Measurements from ENCODE around the gene UNC45A.

UNC45A gene

DNA sequence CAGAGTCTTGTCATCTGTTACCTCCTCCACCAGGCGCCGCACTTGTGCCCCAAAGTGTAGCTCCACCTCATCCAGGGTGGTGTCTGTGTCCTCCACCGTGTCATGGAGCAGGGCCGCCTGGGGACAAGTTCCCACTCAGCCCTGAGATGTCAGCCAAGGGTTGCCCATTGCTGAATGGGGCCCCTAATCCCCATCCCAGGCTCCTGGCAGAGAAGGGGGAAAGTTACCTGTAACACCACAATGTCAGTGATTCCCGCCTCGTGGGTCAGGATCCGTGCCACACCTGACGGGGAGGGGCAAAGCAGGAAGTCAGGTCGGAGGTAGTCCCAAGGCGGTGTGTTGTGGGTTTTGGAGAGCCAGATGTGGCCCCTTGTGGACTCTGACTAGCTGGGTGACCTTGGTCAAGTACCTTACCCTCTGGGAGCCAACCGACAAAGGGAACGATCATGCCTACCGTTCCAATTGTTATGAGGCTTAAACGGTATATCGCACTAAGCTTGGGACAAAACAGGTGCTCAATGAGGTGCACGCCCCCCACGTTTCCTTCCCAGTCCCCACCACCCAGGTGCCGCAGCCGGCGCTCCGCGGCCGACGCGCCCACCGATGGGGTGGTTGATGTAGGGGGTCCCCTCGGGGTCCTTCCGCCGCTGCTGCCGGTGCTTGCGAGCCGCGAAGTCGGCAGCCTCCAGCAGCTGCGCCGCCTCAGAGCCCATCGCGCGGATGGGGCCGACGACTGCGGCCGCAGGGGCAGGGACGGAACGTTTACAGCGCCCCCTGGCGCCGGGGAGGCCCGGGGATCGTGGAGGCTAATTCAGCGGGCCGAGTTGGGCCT lies 3.0 kb upstream of the UNC45A start, which contains the start of gene HDDC3 (continued):
- TF ChIP-seq, protein P1, sequence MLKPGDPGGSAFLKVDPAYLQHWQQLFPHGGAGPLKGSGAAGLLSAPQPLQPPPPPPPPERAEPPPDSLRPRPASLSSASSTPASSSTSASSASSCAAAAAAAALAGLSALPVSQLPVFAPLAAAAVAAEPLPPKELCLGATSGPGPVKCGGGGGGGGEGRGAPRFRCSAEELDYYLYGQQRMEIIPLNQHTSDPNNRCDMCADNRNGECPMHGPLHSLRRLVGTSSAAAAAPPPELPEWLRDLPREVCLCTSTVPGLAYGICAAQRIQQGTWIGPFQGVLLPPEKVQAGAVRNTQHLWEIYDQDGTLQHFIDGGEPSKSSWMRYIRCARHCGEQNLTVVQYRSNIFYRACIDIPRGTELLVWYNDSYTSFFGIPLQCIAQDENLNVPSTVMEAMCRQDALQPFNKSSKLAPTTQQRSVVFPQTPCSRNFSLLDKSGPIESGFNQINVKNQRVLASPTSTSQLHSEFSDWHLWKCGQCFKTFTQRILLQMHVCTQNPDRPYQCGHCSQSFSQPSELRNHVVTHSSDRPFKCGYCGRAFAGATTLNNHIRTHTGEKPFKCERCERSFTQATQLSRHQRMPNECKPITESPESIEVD (tag by site-specific recombination; IDR thresholded peaks at IDR 0.05), result no peak
- TF ChIP-seq ZNF558 (tag by site-specific recombination; IDR thresholded peaks at IDR 0.05), result no peak
- TF ChIP-seq ZNF202 (tag by site-specific recombination; IDR thresholded peaks at IDR 0.05; ENCODE audit: borderline replicate concordance), result no peak
- TF ChIP-seq TCF7L2 (IDR thresholded peaks at IDR 0.05; ENCODE audit: borderline replicate concordance, low read depth, low read length), result no peak
- no peak for TF ChIP-seq ZFP3 (tag by site-specific recombination; IDR thresholded peaks at IDR 0.05; ENCODE audit: low read depth)
- TF ChIP-seq ZSCAN23 (tag by site-specific recombination; IDR thresholded peaks at IDR 0.05), result no peak
- peak; percentile 81 for TF ChIP-seq ZBTB48 (tag by site-specific recombination; IDR thresholded peaks at IDR 0.05)
- no peak; the same call in 1 of the 2 replicates for TF ChIP-seq YY2 (tag by site-specific recombination; IDR thresholded peaks at IDR 0.05)
- TF ChIP-seq IKZF3 (tag by site-specific recombination; IDR thresholded peaks at IDR 0.05), result no peak
- TF ChIP-seq ZNF837 (tag by site-specific recombination; IDR thresholded peaks at IDR 0.05), result no peak
- TF ChIP-seq ZNF830 (tag by site-specific recombination; IDR thresholded peaks at IDR 0.05; ENCODE audit: low read depth), result no peak
- peak; percentile 87 for TF ChIP-seq ZEB2 (tag by site-specific recombination; IDR thresholded peaks at IDR 0.05)
- 0 out of 2 replicates have a peak, but pooled peaks have one; percentile 27 for TF ChIP-seq ZNF624 (tag by site-specific recombination; IDR thresholded peaks at IDR 0.05)
- TF ChIP-seq, protein P2, sequence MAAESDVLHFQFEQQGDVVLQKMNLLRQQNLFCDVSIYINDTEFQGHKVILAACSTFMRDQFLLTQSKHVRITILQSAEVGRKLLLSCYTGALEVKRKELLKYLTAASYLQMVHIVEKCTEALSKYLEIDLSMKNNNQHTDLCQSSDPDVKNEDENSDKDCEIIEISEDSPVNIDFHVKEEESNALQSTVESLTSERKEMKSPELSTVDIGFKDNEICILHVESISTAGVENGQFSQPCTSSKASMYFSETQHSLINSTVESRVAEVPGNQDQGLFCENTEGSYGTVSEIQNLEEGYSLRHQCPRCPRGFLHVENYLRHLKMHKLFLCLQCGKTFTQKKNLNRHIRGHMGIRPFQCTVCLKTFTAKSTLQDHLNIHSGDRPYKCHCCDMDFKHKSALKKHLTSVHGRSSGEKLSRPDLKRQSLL (tag by site-specific recombination; IDR thresholded peaks at IDR 0.05), result 0 out of 2 replicates have a peak, but pooled peaks have one; percentile 55
- no peak for TF ChIP-seq ZNF174 (tag by site-specific recombination; IDR thresholded peaks at IDR 0.05)
- TF ChIP-seq KLF10 (tag by site-specific recombination; IDR thresholded peaks at IDR 0.05), result no peak
- TF ChIP-seq, protein P3, sequence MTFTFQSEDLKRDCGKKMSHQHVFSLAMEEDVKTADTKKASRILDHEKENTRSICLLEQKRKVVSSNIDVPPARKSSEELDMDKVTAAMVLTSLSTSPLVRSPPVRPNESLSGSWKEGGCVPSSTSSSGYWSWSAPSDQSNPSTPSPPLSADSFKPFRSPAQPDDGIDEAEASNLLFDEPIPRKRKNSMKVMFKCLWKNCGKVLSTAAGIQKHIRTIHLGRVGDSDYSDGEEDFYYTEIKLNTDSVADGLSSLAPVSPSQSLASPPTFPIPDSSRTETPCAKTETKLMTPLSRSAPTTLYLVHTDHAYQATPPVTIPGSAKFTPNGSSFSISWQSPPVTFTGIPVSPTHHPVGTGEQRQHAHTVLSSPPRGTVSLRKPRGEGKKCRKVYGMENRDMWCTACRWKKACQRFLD (tag by site-specific recombination; IDR thresholded peaks at IDR 0.05), result no peak
- TF ChIP-seq ZNF341 (tag by site-specific recombination; IDR thresholded peaks at IDR 0.05; ENCODE audit: low read depth), result 0 out of 2 replicates have a peak, but pooled peaks have one; percentile 10
- no peak for TF ChIP-seq ZNF514 (tag by site-specific recombination; IDR thresholded peaks at IDR 0.05)
- no peak for TF ChIP-seq ZNF645 (tag by site-specific recombination; IDR thresholded peaks at IDR 0.05)
- TF ChIP-seq ZNF48 (tag by site-specific recombination; IDR thresholded peaks at IDR 0.05), result no peak
- no peak for TF ChIP-seq ZNF639 (tag by site-specific recombination; IDR thresholded peaks at IDR 0.05)
- TF ChIP-seq ZBTB8A (tag by site-specific recombination; IDR thresholded peaks at IDR 0.05), result peak; percentile 68
- TF ChIP-seq ZNF211 (tag by site-specific recombination; IDR thresholded peaks at IDR 0.05; ENCODE audit: low read depth), result no peak
- peak; percentile 96 for TF ChIP-seq CTCF (tag by site-specific recombination; IDR thresholded peaks at IDR 0.05)
- no peak for TF ChIP-seq ZNF302 (tag by site-specific recombination; IDR thresholded peaks at IDR 0.05; ENCODE audit: low read depth)
- TF ChIP-seq, protein P4, sequence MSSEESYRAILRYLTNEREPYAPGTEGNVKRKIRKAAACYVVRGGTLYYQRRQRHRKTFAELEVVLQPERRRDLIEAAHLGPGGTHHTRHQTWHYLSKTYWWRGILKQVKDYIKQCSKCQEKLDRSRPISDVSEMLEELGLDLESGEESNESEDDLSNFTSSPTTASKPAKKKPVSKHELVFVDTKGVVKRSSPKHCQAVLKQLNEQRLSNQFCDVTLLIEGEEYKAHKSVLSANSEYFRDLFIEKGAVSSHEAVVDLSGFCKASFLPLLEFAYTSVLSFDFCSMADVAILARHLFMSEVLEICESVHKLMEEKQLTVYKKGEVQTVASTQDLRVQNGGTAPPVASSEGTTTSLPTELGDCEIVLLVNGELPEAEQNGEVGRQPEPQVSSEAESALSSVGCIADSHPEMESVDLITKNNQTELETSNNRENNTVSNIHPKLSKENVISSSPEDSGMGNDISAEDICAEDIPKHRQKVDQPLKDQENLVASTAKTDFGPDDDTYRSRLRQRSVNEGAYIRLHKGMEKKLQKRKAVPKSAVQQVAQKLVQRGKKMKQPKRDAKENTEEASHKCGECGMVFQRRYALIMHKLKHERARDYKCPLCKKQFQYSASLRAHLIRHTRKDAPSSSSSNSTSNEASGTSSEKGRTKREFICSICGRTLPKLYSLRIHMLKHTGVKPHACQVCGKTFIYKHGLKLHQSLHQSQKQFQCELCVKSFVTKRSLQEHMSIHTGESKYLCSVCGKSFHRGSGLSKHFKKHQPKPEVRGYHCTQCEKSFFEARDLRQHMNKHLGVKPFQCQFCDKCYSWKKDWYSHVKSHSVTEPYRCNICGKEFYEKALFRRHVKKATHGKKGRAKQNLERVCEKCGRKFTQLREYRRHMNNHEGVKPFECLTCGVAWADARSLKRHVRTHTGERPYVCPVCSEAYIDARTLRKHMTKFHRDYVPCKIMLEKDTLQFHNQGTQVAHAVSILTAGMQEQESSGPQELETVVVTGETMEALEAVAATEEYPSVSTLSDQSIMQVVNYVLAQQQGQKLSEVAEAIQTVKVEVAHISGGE (tag by site-specific recombination; conservative IDR thresholded peaks at IDR 0.05; ENCODE audit: low read depth), result peak; percentile 77
- TF ChIP-seq ZNF585B (tag by site-specific recombination; IDR thresholded peaks at IDR 0.05), result no peak
